Small intestine (tissue), 16 donors: ENCODE data around the gene OR1E2. TPM values are rescaled to one million over a fixed set of nuclear protein-coding genes. Genes with fewer than 3 reads are reported as not detected.

Experiments
- DNase-seq, 2 donors: peaks; one replicate each; pipeline versions ENCODE4 v3.0.0 to v3.0.0-alpha.2; 2013
- FAIRE-seq: peaks from 2 replicates; lab custom pipeline; 2012; peaks lifted over from hg19 to GRCh38; lab: Jason Lieb, UNC
- H3K27ac ChIP-seq, 3 donors: one replicate each; pipeline ENCODE4 v1.5.1; 2013; ENCODE audit warnings: low read length in 2 of 3, mild to moderate bottlenecking in 2 of 3, control low read depth in 1 of 3, inconsistent platforms in 1 of 3, low read depth in 1 of 3, moderate library complexity in 1 of 3
- H3K27me3 ChIP-seq, 3 donors: one replicate each; pipeline ENCODE4 v1.6.1; 2013; ENCODE audit warnings: low read length in 3 of 3, inconsistent platforms in 1 of 3; ENCODE audit not compliant: control insufficient read depth in 3 of 3, insufficient read depth in 3 of 3
- H3K36me3 ChIP-seq, 3 donors: one replicate each; pipeline ENCODE4 v1.6.1; 2013; ENCODE audit warnings: low read length in 3 of 3, inconsistent platforms in 1 of 3, low read depth in 1 of 3, mild to moderate bottlenecking in 1 of 3, moderate library complexity in 1 of 3; ENCODE audit not compliant: control insufficient read depth in 3 of 3, insufficient read depth in 2 of 3
- H3K4me1 ChIP-seq, 3 donors: one replicate each; pipeline ENCODE4 v1.6.1; 2013; ENCODE audit warnings: low read length in 2 of 3, inconsistent platforms in 1 of 3, low read depth in 1 of 3, mild to moderate bottlenecking in 1 of 3, moderate library complexity in 1 of 3; ENCODE audit not compliant: control insufficient read depth in 3 of 3, insufficient read depth in 2 of 3
- H3K4me3 ChIP-seq, 3 donors: one replicate each; pipeline ENCODE4 v1.5.1; 2013; ENCODE audit warnings: low read length in 3 of 3, control low read depth in 1 of 3, inconsistent platforms in 1 of 3, low read depth in 1 of 3, mild to moderate bottlenecking in 1 of 3, moderate library complexity in 1 of 3
- H3K9me3 ChIP-seq, 2 donors: one replicate each; pipeline ENCODE4 v1.6.1; 2013; ENCODE audit warnings: low read depth in 1 of 2, low read length in 1 of 2; ENCODE audit not compliant: control insufficient read depth in 2 of 2, insufficient read depth in 1 of 2
- WGBS, 3 donors: extraction: QIAGEN DNeasy Blood & Tissue Kit; methylation state at CpG; one replicate each; pipeline ENCODE4 v1.1.7; 2013; 5-methylcytosine and 5-hydroxymethylcytosine counted together
- long read RNA-seq, 10 donors: transcript quantifications; one replicate each; lab custom pipeline, GENCODE V29; 2026
- polyA plus RNA-seq, 4 donors: library from polyadenylated mRNA; stranded (reverse) in 3 of 4; unstranded in 1 of 4; fragments of 200-250 nt in 3 of 4; fragments of 120-200 nt in 1 of 4; gene quantifications; one replicate each; pipeline versions ENCODE4 v1.2.1 to v1.2.3, GENCODE V29; 2013
- donor health status: healthy with polysubstance abuse.
- donor health status: control.
- donor health status: control.
- donor health status: Bipolar disorder and iron deficiency.
- donor health status: healthy.

The OR1E2 gene, protein sequence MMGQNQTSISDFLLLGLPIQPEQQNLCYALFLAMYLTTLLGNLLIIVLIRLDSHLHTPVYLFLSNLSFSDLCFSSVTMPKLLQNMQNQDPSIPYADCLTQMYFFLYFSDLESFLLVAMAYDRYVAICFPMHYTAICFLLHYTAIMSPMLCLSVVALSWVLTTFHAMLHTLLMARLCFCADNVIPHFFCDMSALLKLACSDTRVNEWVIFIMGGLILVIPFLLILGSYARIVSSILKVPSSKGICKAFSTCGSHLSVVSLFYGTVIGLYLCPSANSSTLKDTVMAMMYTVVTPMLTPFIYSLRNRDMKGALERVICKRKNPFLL
- polyA plus RNA-seq: not detected
- long read RNA-seq, donor 1: 0 reads
- long read RNA-seq, donor 2: 0 reads
- long read RNA-seq, donor 3: 0 reads
- long read RNA-seq, donor 4: 0 reads
- long read RNA-seq, donor 5: 0 reads
- long read RNA-seq, donor 6: 0 reads
- long read RNA-seq, donor 7: 0 reads
- long read RNA-seq, donor 8: 0 reads
- long read RNA-seq, donor 9: 0 reads
- long read RNA-seq, donor 10: 0 reads

DNA sequence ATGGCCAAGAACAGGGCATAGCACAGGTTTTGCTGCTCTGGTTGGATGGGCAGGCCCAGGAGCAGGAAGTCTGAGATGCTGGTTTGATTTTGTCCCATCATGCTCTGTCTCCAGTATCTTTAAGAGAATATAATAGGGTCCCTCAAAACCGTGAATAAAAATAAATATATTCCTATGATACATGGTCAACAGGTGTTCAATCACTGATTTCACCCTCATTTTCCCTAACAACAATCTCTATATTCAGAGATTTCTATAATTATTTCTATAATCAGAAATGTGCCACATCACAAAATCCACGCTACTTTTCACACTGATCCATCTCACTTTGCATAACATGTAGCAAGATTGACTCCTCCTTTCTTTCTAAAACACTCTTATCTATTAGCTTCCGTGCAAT lies at the start of gene OR1E2:
TSS of gene OR1E2 (minus strand) at position 101 of the 400 bp plus-strand sequence. CDS start at position 101, 0 bp downstream.
- no peak for FAIRE-seq
- no peak within 1 kb of the TSS for H3K27ac ChIP-seq
- H3K4me1 ChIP-seq: no peaks in the 10 kb centered on the region
- no peak for DNase-seq
- WGBS, 3 donors: 61 to 74% (median 66%) methylated on average over 3 of the region's 3 CpGs
- H3K9me3 ChIP-seq: no peaks in the 10 kb centered on the region
- H3K4me3 ChIP-seq: no peak within 1 kb of the TSS
- H3K27me3 ChIP-seq: no peaks in the 10 kb centered on the region
- no peaks in the 10 kb centered on the region for H3K36me3 ChIP-seq

DNA sequence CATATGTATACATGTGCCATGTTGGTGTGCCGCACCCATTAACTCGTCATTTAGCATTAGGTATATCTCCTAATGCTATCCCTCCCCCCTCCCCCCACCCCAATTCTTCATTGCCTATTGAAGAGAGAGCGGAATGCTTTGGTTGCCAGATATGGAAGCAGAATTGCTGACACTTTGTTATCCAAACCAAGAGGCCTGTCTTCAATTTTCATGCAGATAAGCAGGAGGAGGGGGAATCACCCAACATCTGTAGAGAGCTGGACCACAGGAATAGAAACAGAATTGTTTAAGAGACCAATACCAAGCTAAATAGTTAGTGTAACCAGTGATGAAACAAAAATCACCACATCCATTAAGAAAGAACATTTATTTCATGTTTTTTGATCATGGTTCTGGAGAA lies 49.2 kb upstream of the OR1E2 start:
- H3K36me3 ChIP-seq: no peaks in the 10 kb centered on the region
- 83 to 93% (median 83%) methylated on average over 3 of the region's 3 CpGs for WGBS, 3 donors
- DNase-seq (no peak), FAIRE-seq (no peak)
- H3K27ac ChIP-seq: no peak overlapping the region
- no peak overlapping the region for H3K4me3 ChIP-seq
- no peaks in the 10 kb centered on the region for H3K9me3 ChIP-seq
- H3K4me1 ChIP-seq: peaks cover 0 to 5% (median 3%) of the 10 kb centered on the region in 3 donors
- no peaks in the 10 kb centered on the region for H3K27me3 ChIP-seq

DNA sequence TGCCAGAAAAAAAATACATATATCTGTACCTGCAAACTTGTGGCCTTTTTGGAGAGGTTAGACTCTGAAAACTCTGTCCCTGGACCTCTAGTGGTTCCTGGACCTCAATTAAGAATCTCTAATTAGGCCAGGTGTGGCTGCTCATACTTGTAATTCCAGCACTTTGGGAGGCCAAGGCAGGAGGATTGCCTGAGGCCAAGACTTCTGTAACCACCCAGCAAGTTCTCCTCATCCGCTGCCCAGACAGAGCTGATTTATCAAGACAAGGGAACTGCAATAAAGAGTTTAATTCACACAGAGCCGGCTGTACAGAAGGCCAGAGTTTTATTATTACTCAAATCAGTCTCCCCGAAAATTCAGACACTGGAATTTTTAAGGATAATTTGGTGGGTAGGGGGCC lies 46.3 kb upstream of the OR1E2 start:
- Histone ChIP-seq H3K27me3 (no peaks in the 10 kb centered on the region), H3K27ac (no peak overlapping the region), H3K9me3 (no peaks in the 10 kb centered on the region), H3K4me3 (no peak overlapping the region), H3K36me3 (no peaks in the 10 kb centered on the region), H3K4me1 (peaks cover 0 to 12% (median 3%) of the 10 kb centered on the region in 3 donors)
- no peak for DNase-seq
- no peak for FAIRE-seq
- WGBS, 3 donors: 77 to 85% (median 84%) methylated on average over 3 of the region's 3 CpGs

DNA sequence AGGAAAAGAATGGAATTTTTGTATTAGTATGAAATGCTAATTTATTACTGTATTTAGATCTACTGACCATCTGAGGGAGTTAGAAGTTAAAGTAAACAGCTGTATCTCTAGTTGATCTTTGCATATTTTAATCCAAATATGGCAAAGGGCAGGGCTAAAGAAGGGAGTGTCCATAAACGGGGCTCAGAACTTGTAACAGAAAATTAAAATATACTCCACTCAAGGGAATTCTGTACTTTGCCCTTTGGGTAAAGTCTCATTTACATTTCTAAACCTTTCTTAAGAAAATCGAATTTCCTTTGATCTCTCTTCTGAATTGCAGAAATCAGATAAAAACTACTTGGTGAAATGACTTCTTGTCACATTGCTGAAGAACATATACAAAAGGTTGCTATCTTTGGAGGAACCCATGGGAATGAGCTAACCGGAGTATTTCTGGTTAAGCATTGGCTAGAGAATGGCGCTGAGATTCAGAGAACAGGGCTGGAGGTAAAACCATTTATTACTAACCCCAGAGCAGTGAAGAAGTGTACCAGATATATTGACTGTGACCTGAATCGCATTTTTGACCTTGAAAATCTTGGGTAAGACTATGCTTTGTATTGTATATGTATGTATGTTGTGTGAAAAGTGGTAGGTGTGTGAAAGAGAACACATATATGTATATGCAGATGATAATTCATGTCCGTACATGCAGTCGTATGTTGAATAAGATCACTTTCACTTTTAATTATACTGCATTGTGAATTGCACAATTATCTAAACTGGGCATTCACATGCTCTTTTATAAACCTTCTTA lies 42.4 kb upstream of the OR1E2 start, which contains the start of gene ASPA:
TSS of gene ASPA (plus strand) at position 186 of the 799 bp plus-strand sequence. CDS start at position 349, 163 bp downstream.
- Histone ChIP-seq H3K4me3 (peak within 1 kb of the TSS in 1 of 3 donors; percentile 51), H3K4me1 (peaks cover 0 to 22% (median 3%) of the 10 kb centered on the region in 3 donors), H3K9me3 (no peaks in the 10 kb centered on the region), H3K27ac (peak within 1 kb of the TSS; percentile 58 to 93 (median 72)), H3K36me3 (no peaks in the 10 kb centered on the region), H3K27me3 (no peaks in the 10 kb centered on the region)
- FAIRE-seq (no peak), DNase-seq (peak; percentile 65 to 80)
- 9 to 28% (median 16%) methylated on average over 7 of the region's 7 CpGs for WGBS, 3 donors

DNA sequence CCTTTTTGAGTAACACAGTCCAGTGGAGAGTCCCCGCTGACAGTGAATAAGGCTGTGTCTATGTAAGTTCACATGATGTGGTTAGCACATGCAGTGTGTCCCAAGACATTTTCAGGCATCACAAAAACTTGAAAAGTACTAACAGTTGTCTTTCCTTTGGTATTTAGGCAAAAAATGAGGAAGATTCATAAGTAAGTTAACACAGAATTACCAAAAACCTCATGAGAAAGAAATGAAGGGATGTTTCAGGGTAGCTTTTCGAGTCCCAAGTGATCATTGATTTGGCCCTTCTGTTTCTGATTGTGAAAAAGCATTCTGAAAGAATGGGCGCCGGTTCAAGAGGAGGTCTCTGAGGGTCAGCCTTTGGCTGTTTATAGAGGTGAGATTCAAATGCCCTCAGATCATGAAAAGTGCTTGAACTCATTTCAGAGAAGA lies 41.6 kb upstream of the OR1E2 start:
- Histone ChIP-seq H3K27me3 (no peaks in the 10 kb centered on the region), H3K36me3 (no peaks in the 10 kb centered on the region), H3K4me3 (no peak overlapping the region), H3K9me3 (no peaks in the 10 kb centered on the region), H3K27ac (peak overlapping the region; percentile 44 to 68 (median 58)), H3K4me1 (peaks cover 0 to 22% (median 3%) of the 10 kb centered on the region in 3 donors)
- 60 to 78% (median 74%) methylated on average over 4 of the region's 4 CpGs for WGBS, 3 donors
- FAIRE-seq (no peak), DNase-seq (peak in 1 of 2 donors; percentile 10)

DNA sequence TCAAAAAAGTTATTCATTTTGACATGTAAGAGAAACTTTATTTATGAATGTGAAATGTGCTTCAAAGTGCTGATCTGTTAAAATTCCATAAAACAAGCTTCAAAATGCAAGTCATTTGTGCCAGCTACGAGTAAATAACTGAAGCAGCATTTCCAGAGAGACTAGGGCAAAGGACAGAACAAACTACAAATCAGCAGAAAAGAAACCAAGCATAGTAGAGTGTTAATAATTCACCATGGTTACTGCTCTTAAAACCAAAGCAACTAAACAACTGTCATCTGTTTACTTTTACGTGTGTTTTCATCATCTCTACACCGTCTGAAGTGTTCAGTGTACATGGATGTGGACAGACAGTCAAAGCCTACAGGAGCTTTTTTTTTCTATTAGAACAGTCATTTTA lies 40.6 kb upstream of the OR1E2 start:
- Histone ChIP-seq H3K4me1 (peaks cover 0 to 22% (median 3%) of the 10 kb centered on the region in 3 donors), H3K4me3 (no peak overlapping the region), H3K36me3 (no peaks in the 10 kb centered on the region), H3K27me3 (no peaks in the 10 kb centered on the region), H3K27ac (peak overlapping the region in 2 of 3 donors; percentile 41 to 58), H3K9me3 (no peaks in the 10 kb centered on the region)
- FAIRE-seq: no peak
- 6 to 22% (median 9%) methylated on average over 3 of the region's 3 CpGs for WGBS, 3 donors
- peak; percentile 82 to 87 for DNase-seq

DNA sequence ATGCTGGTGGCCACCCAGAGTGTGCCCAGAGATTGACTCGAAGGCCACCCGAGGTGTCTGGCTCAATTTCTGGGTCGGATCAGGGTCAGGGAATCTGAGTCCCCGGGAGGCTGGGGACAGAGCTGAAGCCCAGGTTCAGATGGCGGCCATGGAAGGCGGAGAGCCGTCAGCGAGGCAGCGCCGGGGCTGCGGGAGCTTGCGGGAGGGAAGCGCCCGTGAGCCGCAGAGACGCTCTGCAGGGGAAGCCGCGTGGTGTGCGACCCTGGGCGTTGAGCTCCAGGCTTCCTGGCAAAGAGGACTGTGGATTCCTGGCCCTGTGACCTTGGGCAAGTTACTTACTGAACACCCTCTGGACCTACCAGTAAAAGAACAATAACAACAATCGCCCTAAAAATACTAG lies 38.5 kb upstream of the OR1E2 start:
- no peak for DNase-seq
- no peak for FAIRE-seq
- 92 to 97% (median 96%) methylated on average over 21 of the region's 21 CpGs for WGBS, 3 donors
- peaks cover 0 to 17% (median 0%) of the 10 kb centered on the region in 3 donors for H3K4me1 ChIP-seq
- H3K4me3 ChIP-seq: no peak overlapping the region
- no peaks in the 10 kb centered on the region for H3K27me3 ChIP-seq
- no peaks in the 10 kb centered on the region for H3K9me3 ChIP-seq
- no peaks in the 10 kb centered on the region for H3K36me3 ChIP-seq
- H3K27ac ChIP-seq: no peak overlapping the region

DNA sequence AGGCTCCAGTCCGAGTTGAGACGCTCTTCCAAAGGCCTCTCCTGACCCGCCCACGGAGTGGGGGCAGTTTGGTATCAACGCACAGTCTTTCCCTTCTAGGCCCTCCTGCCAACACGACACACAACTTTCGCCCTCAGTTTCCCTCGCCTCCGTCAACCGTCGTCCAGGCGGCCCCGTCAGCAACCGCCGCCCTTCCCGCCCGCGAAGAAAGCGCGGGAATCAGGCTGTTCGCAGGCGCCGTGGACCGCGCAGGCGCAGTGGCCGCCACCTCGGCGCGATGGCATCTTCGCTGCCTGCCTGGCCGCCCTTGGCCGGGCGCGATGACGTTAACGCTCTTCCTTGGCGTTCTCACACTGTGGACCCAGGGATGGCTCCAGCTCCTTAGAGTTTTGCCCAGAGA lies 38.0 kb upstream of the OR1E2 start, which contains the start of gene SPATA22:
TSS of gene SPATA22 (minus strand) at position 221 of the 400 bp plus-strand sequence. CDS start 2,494 bp downstream, outside the sequence.
- FAIRE-seq (no peak), DNase-seq (no peak)
- H3K36me3 ChIP-seq: no peaks in the 10 kb centered on the region
- no peak within 1 kb of the TSS for H3K4me3 ChIP-seq
- no peaks in the 10 kb centered on the region for H3K9me3 ChIP-seq
- no peak within 1 kb of the TSS for H3K27ac ChIP-seq
- H3K27me3 ChIP-seq: no peaks in the 10 kb centered on the region
- 94 to 97% (median 96%) methylated on average over 38 of the region's 38 CpGs for WGBS, 3 donors
- peaks cover 0 to 17% (median 0%) of the 10 kb centered on the region in 3 donors for H3K4me1 ChIP-seq
